ENCODE results near the gene ADAMTS12. TPM values are rescaled to one million over a fixed set of nuclear protein-coding genes. Genes with fewer than 3 reads are reported as not detected.

ADAMTS12 gene
- total and polyA plus RNA-seq, 9 of the 15 experiments (the other 6 are each of a cell fraction or from before 2014, with no cell fraction given): 0.11 TPM; not detected in 8

DNA sequence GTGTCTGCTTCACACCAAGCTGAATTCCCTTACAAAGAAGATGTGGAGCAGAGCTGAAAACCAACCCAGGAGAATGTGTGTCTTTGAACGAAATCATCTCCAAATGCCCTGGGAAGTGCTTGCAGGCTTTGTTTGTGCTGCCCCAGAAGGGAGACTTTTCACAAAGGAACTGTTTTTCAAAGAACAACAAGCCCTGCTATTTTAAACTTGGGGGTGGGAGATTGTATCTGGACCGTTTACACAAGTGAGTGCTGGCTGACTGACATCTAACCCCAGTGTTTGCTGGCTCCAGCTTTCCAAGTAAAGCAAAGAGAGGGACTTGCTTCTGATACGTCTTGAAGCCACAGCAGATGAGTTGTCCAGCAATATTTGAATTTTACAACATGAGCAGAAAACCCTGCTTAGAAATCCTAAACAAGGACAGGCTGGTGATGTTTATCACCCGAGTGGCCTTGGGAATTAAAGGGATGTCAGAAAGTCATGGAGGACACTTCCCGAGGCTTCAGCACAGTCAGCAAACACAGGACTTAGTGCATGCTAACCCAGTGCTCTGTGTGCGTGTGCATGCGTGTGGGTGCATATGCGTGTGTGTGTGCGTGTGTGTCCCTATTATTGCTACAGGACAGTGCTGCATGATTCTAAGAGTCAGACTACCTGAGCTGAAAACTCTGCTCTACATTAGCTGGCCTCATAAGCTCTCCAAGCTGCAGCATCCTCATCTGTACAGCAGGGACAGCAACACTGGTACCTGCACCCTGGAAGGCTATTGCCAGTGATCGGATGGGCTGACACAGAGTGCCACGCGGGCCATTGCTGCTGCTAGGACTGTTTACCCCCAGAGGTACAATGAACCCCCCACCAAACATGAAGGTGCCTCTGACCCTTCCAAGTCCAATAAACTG lies 1.4 kb downstream of the ADAMTS12 start (continued):
- TF ChIP-seq ZNF695 (CRISPR knock-in tag; IDR thresholded peaks at IDR 0.05): no peak

DNA sequence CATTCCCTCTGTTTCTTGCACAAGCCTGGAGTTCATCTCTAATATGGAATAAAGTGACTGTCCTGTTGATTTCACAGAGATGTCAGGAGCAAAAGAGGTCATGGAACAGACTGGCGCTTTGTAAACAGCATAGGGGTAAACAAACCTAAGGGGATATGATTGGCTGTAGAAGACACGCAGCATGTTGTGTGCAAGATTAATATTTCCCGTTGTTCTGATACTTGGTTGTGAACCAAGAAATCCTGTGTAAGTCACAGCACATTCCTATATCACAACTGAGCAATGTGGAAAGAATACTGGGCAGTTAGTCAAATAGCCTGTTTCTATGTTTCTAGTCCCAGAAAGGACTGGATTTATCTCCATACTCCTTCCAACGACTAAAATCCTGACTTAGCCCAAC lies 3.2 kb downstream of the ADAMTS12 start:
- no peaks in the 10 kb centered on the region for H3K9me1 ChIP-seq (ENCODE audit: control insufficient read depth, insufficient read depth, low read length)
- 1% methylated on average over 4 of the region's 4 CpGs for WGBS (ENCODE audit: insufficient coverage, low coverage, missing lambda C conversion rate)
- H3K79me2 ChIP-seq (ENCODE audit: control insufficient read depth, insufficient read depth, low read length): no peaks in the 10 kb centered on the region
- DNase-seq (ENCODE audit: extremely low read depth in 1 of 4, low spot score in 3 of 4): no peak
- H3K27me3 ChIP-seq (ENCODE audit: control insufficient read depth in 2 of 2, insufficient read depth in 2 of 2, low read length in 2 of 2): peaks cover 25% of the 10 kb centered on the region in 2 experiments
- H3K9me3 ChIP-seq (replicated peaks; ENCODE audit: control insufficient read depth, insufficient read depth, low read depth, low read length): no peaks in the 10 kb centered on the region
- H3K4me3 ChIP-seq: no peak overlapping the region
- H4K20me1 ChIP-seq (replicated peaks; ENCODE audit: control insufficient read depth, insufficient read depth, low read length): no peaks in the 10 kb centered on the region
- no peaks in the 10 kb centered on the region for H3K4me1 ChIP-seq (replicated peaks in 1 of 2; ENCODE audit: control insufficient read depth in 2 of 2, insufficient read depth in 2 of 2, low read length in 2 of 2)
- no peak for ATAC-seq
- no peak overlapping the region for H2AFZ ChIP-seq (ENCODE audit: low read depth, low read length)
- ChIA-PET POLR2A (no interaction called here), CTCF (ENCODE audit: low intra/inter-chr PET ratio) (no interaction called here)
- no peak overlapping the region for H3K4me2 ChIP-seq (ENCODE audit: insufficient read depth, low read length)
- intact Hi-C loops (cut with micrococcal nuclease): no loop called here
- BruUV-seq (replicated peaks): no TSS peak
- H3K9ac ChIP-seq (ENCODE audit: insufficient read depth in 1 of 2, low read depth in 2 of 2, low read length in 2 of 2): no peak overlapping the region
- no peaks in the 10 kb centered on the region for H3K36me3 ChIP-seq (ENCODE audit: control insufficient read depth, insufficient read depth, low read length)
- no peak overlapping the region for H3K27ac ChIP-seq (ENCODE audit: extremely low read depth, low read depth, low read length)
- in situ Hi-C loops (cut with MboI): no loop called here
- no peak for FAIRE-seq
- TF ChIP-seq YY1 (IDR thresholded peaks at IDR 0.05; ENCODE audit: borderline replicate concordance in 1 of 3, control insufficient read depth in 1 of 3, extremely low read depth in 1 of 3, insufficient read depth in 3 of 3, insufficient read length in 1 of 3, insufficient replicate concordance in 2 of 3, low read depth in 1 of 3, low read length in 2 of 3): no peak
- no peak for TF ChIP-seq PRPF4 (IDR thresholded peaks at IDR 0.05; ENCODE audit: insufficient read depth, low read depth, low read length, poor library complexity, severe bottlenecking)
- no peak for TF ChIP-seq NFRKB (IDR thresholded peaks at IDR 0.05; ENCODE audit: low read depth)
- no peak for TF ChIP-seq GABPB2 (CRISPR knock-in tag; conservative IDR thresholded peaks at IDR 0.05)
- TF ChIP-seq GTF2E2 (tag; IDR thresholded peaks at IDR 0.05): no peak
- no peak for TF ChIP-seq ARID1B (IDR thresholded peaks at IDR 0.05)
- no peak for TF ChIP-seq MED1 (CRISPR knock-in tag; IDR thresholded peaks at IDR 0.05; ENCODE audit: borderline replicate concordance)
- no peak for TF ChIP-seq PPARD (CRISPR knock-in tag; IDR thresholded peaks at IDR 0.05)
- TF ChIP-seq, protein P1, sequence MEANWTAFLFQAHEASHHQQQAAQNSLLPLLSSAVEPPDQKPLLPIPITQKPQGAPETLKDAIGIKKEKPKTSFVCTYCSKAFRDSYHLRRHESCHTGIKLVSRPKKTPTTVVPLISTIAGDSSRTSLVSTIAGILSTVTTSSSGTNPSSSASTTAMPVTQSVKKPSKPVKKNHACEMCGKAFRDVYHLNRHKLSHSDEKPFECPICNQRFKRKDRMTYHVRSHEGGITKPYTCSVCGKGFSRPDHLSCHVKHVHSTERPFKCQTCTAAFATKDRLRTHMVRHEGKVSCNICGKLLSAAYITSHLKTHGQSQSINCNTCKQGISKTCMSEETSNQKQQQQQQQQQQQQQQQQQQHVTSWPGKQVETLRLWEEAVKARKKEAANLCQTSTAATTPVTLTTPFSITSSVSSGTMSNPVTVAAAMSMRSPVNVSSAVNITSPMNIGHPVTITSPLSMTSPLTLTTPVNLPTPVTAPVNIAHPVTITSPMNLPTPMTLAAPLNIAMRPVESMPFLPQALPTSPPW (CRISPR knock-in tag; IDR thresholded peaks at IDR 0.05): no peak
- no peak for TF ChIP-seq KDM5B (IDR thresholded peaks at IDR 0.05; ENCODE audit: insufficient replicate concordance, low read depth, low read length)
- no peak for TF ChIP-seq RUNX1 (IDR thresholded peaks at IDR 0.05; ENCODE audit: low read depth)
- TF ChIP-seq MCM7 (IDR thresholded peaks at IDR 0.05): no peak
- TF ChIP-seq, protein P2, sequence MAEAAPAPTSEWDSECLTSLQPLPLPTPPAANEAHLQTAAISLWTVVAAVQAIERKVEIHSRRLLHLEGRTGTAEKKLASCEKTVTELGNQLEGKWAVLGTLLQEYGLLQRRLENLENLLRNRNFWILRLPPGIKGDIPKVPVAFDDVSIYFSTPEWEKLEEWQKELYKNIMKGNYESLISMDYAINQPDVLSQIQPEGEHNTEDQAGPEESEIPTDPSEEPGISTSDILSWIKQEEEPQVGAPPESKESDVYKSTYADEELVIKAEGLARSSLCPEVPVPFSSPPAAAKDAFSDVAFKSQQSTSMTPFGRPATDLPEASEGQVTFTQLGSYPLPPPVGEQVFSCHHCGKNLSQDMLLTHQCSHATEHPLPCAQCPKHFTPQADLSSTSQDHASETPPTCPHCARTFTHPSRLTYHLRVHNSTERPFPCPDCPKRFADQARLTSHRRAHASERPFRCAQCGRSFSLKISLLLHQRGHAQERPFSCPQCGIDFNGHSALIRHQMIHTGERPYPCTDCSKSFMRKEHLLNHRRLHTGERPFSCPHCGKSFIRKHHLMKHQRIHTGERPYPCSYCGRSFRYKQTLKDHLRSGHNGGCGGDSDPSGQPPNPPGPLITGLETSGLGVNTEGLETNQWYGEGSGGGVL (CRISPR knock-in tag; IDR thresholded peaks at IDR 0.05): no peak
- TF ChIP-seq NR1H2 (CRISPR knock-in tag; IDR thresholded peaks at IDR 0.05): no peak
